ENCODE results near the gene GMDS. TPM values are rescaled to one million over a fixed set of nuclear protein-coding genes. Genes with fewer than 3 reads are reported as not detected.
A peak's percentile ranks its signal among the peaks of the same experiment; 100 is the strongest.

Gene GMDS
- total RNA-seq, 1 donor from 2014 or later, result 44.5 TPM

- Mint-ChIP-seq H3K4me1 (ENCODE audit: low read depth) (peaks cover 4% of the 10 kb centered on the region), H3K9me3 (no peaks in the 10 kb centered on the region), H3K27ac (no peak overlapping the region), H3K36me3 (ENCODE audit: low read depth) (no peaks in the 10 kb centered on the region), H3K27me3 (ENCODE audit: insufficient read depth) (peaks cover 59% of the 10 kb centered on the region), H3K4me3 (no peak overlapping the region)
- intact Hi-C loops (cut with micrococcal nuclease), result loop anchor here (2.0 kb wide), 2 partner anchors 507 to 851 kb away; no protein-coding TSS in a partner anchor
- DNase-seq (ENCODE audit: low spot score), result no peak
Observed at GRCh38 chr6:1597924-1598323, 647.5 kb downstream of the GMDS start.

- Mint-ChIP-seq H3K36me3 (ENCODE audit: low read depth) (no peaks in the 10 kb centered on the region), H3K27ac (no peak overlapping the region), H3K4me1 (ENCODE audit: low read depth) (peaks cover 4% of the 10 kb centered on the region), H3K9me3 (no peaks in the 10 kb centered on the region), H3K27me3 (ENCODE audit: insufficient read depth) (peaks cover 56% of the 10 kb centered on the region), H3K4me3 (no peak overlapping the region)
- DNase-seq (ENCODE audit: low spot score), result no peak
- intact Hi-C loops (cut with micrococcal nuclease), result loop anchor here (2.0 kb wide), 2 partner anchors 508 to 852 kb away; no protein-coding TSS in a partner anchor
Observed at GRCh38 chr6:1597121-1597744, 648.2 kb downstream of the GMDS start.

- H3K4me3 Mint-ChIP-seq, result no peak overlapping the region
- no peaks in the 10 kb centered on the region for H3K9me3 Mint-ChIP-seq
- H3K36me3 Mint-ChIP-seq (ENCODE audit: low read depth), result no peaks in the 10 kb centered on the region
- H3K27ac Mint-ChIP-seq, result no peak overlapping the region
- intact Hi-C loops (cut with micrococcal nuclease), result loop anchor here (1.0 to 2.0 kb wide), 6 partner anchors 509 to 1154 kb away; partner anchors contain the start of gene MYLK4
- DNase-seq (ENCODE audit: low spot score), result peak; percentile 50
- H3K27me3 Mint-ChIP-seq (ENCODE audit: insufficient read depth), result peaks cover 55% of the 10 kb centered on the region
- H3K4me1 Mint-ChIP-seq (ENCODE audit: low read depth), result peaks cover 4% of the 10 kb centered on the region
Observed at GRCh38 chr6:1596088-1596852, 649.1 kb downstream of the GMDS start.

- intact Hi-C loops (cut with micrococcal nuclease), result loop anchor here (1.0 to 2.0 kb wide), 6 partner anchors 509 to 1155 kb away; partner anchors contain the start of gene MYLK4
- Mint-ChIP-seq H3K4me1 (ENCODE audit: low read depth) (peaks cover 4% of the 10 kb centered on the region), H3K9me3 (no peaks in the 10 kb centered on the region), H3K4me3 (no peak overlapping the region), H3K27me3 (ENCODE audit: insufficient read depth) (peaks cover 47% of the 10 kb centered on the region), H3K36me3 (ENCODE audit: low read depth) (no peaks in the 10 kb centered on the region), H3K27ac (no peak overlapping the region)
- no peak for DNase-seq (ENCODE audit: low spot score)
Observed at GRCh38 chr6:1595271-1596087, 649.9 kb downstream of the GMDS start.

- Mint-ChIP-seq H3K4me3 (no peak overlapping the region), H3K9me3 (no peaks in the 10 kb centered on the region)
- intact Hi-C loops (cut with micrococcal nuclease), result no loop called here
Observed at GRCh38 chr6:1594445-1595200, 650.8 kb downstream of the GMDS start.

GRCh38 chr6:1593958-1594314, 651.5 kb downstream of the GMDS start:
- intact Hi-C loops (cut with micrococcal nuclease), result no loop called here
- H3K4me1 Mint-ChIP-seq (ENCODE audit: low read depth), result peaks cover 4% of the 10 kb centered on the region
- H3K27me3 Mint-ChIP-seq (ENCODE audit: insufficient read depth), result peaks cover 41% of the 10 kb centered on the region
- H3K4me3 Mint-ChIP-seq, result no peak overlapping the region
- H3K27ac Mint-ChIP-seq, result no peak overlapping the region
- H3K36me3 Mint-ChIP-seq (ENCODE audit: low read depth), result no peaks in the 10 kb centered on the region
- DNase-seq (ENCODE audit: low spot score), result no peak
- no peaks in the 10 kb centered on the region for H3K9me3 Mint-ChIP-seq

More at GRCh38 chr6:1594445-1595200, 650.8 kb downstream of the GMDS start:
- Mint-ChIP-seq H3K36me3 (ENCODE audit: low read depth) (no peaks in the 10 kb centered on the region), H3K4me1 (ENCODE audit: low read depth) (peaks cover 4% of the 10 kb centered on the region), H3K27me3 (ENCODE audit: insufficient read depth) (peaks cover 40% of the 10 kb centered on the region), H3K27ac (no peak overlapping the region)
- DNase-seq (ENCODE audit: low spot score), result no peak

GRCh38 chr6:1593286-1593957, 652.0 kb downstream of the GMDS start:
- Mint-ChIP-seq H3K27ac (no peak overlapping the region), H3K9me3 (no peaks in the 10 kb centered on the region), H3K27me3 (ENCODE audit: insufficient read depth) (peaks cover 42% of the 10 kb centered on the region), H3K4me3 (no peak overlapping the region), H3K4me1 (ENCODE audit: low read depth) (peaks cover 4% of the 10 kb centered on the region), H3K36me3 (ENCODE audit: low read depth) (no peaks in the 10 kb centered on the region)
- intact Hi-C loops (cut with micrococcal nuclease), result no loop called here
- no peak for DNase-seq (ENCODE audit: low spot score)

- intact Hi-C loops (cut with micrococcal nuclease), result no loop called here
- no peaks in the 10 kb centered on the region for H3K36me3 Mint-ChIP-seq (ENCODE audit: low read depth)
- no peak for DNase-seq (ENCODE audit: low spot score)
- H3K27me3 Mint-ChIP-seq (ENCODE audit: insufficient read depth), result peaks cover 36% of the 10 kb centered on the region
- H3K9me3 Mint-ChIP-seq, result no peaks in the 10 kb centered on the region
- H3K4me1 Mint-ChIP-seq (ENCODE audit: low read depth), result peaks cover 4% of the 10 kb centered on the region
- no peak overlapping the region for H3K4me3 Mint-ChIP-seq
- H3K27ac Mint-ChIP-seq, result no peak overlapping the region
Observed at GRCh38 chr6:1592852-1593251, 652.6 kb downstream of the GMDS start.

GRCh38 chr6:1591926-1592325, 653.5 kb downstream of the GMDS start:
- Mint-ChIP-seq H3K27ac (no peak overlapping the region), H3K27me3 (ENCODE audit: insufficient read depth) (peaks cover 29% of the 10 kb centered on the region), H3K4me1 (ENCODE audit: low read depth) (peaks cover 4% of the 10 kb centered on the region), H3K36me3 (ENCODE audit: low read depth) (no peaks in the 10 kb centered on the region), H3K4me3 (no peak overlapping the region), H3K9me3 (no peaks in the 10 kb centered on the region)
- DNase-seq (ENCODE audit: low spot score), result no peak
- intact Hi-C loops (cut with micrococcal nuclease), result no loop called here

- H3K27me3 Mint-ChIP-seq (ENCODE audit: insufficient read depth), result peaks cover 25% of the 10 kb centered on the region
- intact Hi-C loops (cut with micrococcal nuclease), result no loop called here
- no peak for DNase-seq (ENCODE audit: low spot score)
- H3K4me1 Mint-ChIP-seq (ENCODE audit: low read depth), result peaks cover 4% of the 10 kb centered on the region
- no peak overlapping the region for H3K4me3 Mint-ChIP-seq
- no peaks in the 10 kb centered on the region for H3K36me3 Mint-ChIP-seq (ENCODE audit: low read depth)
- H3K27ac Mint-ChIP-seq, result no peak overlapping the region
- no peaks in the 10 kb centered on the region for H3K9me3 Mint-ChIP-seq
Observed at GRCh38 chr6:1591243-1591642, 654.2 kb downstream of the GMDS start.

- H3K27me3 Mint-ChIP-seq (ENCODE audit: insufficient read depth), result peaks cover 26% of the 10 kb centered on the region
- no peaks in the 10 kb centered on the region for H3K4me1 Mint-ChIP-seq (ENCODE audit: low read depth)
- no peak for DNase-seq (ENCODE audit: low spot score)
- intact Hi-C loops (cut with micrococcal nuclease), result no loop called here
- no peak overlapping the region for H3K4me3 Mint-ChIP-seq
- H3K36me3 Mint-ChIP-seq (ENCODE audit: low read depth), result no peaks in the 10 kb centered on the region
- no peaks in the 10 kb centered on the region for H3K9me3 Mint-ChIP-seq
- H3K27ac Mint-ChIP-seq, result no peak overlapping the region
Observed at GRCh38 chr6:1590580-1590979, 654.8 kb downstream of the GMDS start.

- Mint-ChIP-seq H3K36me3 (ENCODE audit: low read depth) (no peaks in the 10 kb centered on the region), H3K9me3 (no peaks in the 10 kb centered on the region)
- intact Hi-C loops (cut with micrococcal nuclease), result no loop called here
Observed at GRCh38 chr6:1589208-1589607, 656.2 kb downstream of the GMDS start.

More at GRCh38 chr6:1589208-1589607, 656.2 kb downstream of the GMDS start:
- peaks cover 26% of the 10 kb centered on the region for H3K27me3 Mint-ChIP-seq (ENCODE audit: insufficient read depth)
- no peak overlapping the region for H3K4me3 Mint-ChIP-seq
- no peak overlapping the region for H3K27ac Mint-ChIP-seq
- no peaks in the 10 kb centered on the region for H3K4me1 Mint-ChIP-seq (ENCODE audit: low read depth)
- no peak for DNase-seq (ENCODE audit: low spot score)

All from activated T-helper 1 cell treated with anti-CD3 and anti-CD28 coated beads, Interleukin-12 subunit alpha, Interleukin-12 subunit beta, Interleukin-2, Interleukin-4 antibody, amounts not matched to agents 30 ng/mL and 10 ng/mL and 1 ng/mL, durations not matched to agents 14 hours and 24 hours and 36 hours (primary cell).